Measurements from ENCODE around the gene MINK1.
A peak's percentile ranks its signal among the peaks of the same experiment; 100 is the strongest.

Gene MINK1

GRCh38 chr17:4879601-4880000 lies 46.5 kb downstream of the MINK1 start:
- TF ChIP-seq ELF4 (IDR thresholded peaks at IDR 0.05) (no peak), TARDBP (IDR thresholded peaks at IDR 0.05) (no peak), FOXM1 (IDR thresholded peaks at IDR 0.05; ENCODE audit: borderline replicate concordance) (no peak), CTBP1 (IDR thresholded peaks at IDR 0.05; ENCODE audit: borderline replicate concordance) (no peak), SUZ12 (IDR thresholded peaks at IDR 0.05) (no peak), NFRKB (IDR thresholded peaks at IDR 0.05) (no peak), HDGF (IDR thresholded peaks at IDR 0.05; ENCODE audit: borderline replicate concordance) (no peak), LEF1 (IDR thresholded peaks at IDR 0.05; ENCODE audit: borderline replicate concordance) (no peak), BHLHE40 (IDR thresholded peaks at IDR 0.05; ENCODE audit: borderline replicate concordance) (no peak), SP1 (IDR thresholded peaks at IDR 0.05) (no peak), L3MBTL2 (conservative IDR thresholded peaks at IDR 0.05) (no peak), PKNOX1 (IDR thresholded peaks at IDR 0.05) (no peak), FOXK2 (IDR thresholded peaks at IDR 0.05) (no peak), ARNT (IDR thresholded peaks at IDR 0.05) (no peak), FOXA1 (IDR thresholded peaks at IDR 0.05) (no peak), ZNF384 (IDR thresholded peaks at IDR 0.05) (no peak)
- no peak for DNase-seq (ENCODE audit: extremely low spot score)
- ChIA-PET POLR2A (no interaction called here), CTCF (no interaction called here)

GRCh38 chr17:4880857-4881256 lies 47.7 kb downstream of the MINK1 start:
- DNase-seq (ENCODE audit: extremely low spot score): no peak
- CTCF ChIA-PET: no interaction called here
- TF ChIP-seq TARDBP (IDR thresholded peaks at IDR 0.05) (no peak), L3MBTL2 (conservative IDR thresholded peaks at IDR 0.05) (no peak), PKNOX1 (IDR thresholded peaks at IDR 0.05) (no peak), BHLHE40 (IDR thresholded peaks at IDR 0.05; ENCODE audit: borderline replicate concordance) (no peak), FOXK2 (IDR thresholded peaks at IDR 0.05) (no peak), LEF1 (IDR thresholded peaks at IDR 0.05; ENCODE audit: borderline replicate concordance) (no peak), CTBP1 (IDR thresholded peaks at IDR 0.05; ENCODE audit: borderline replicate concordance) (no peak), ELF4 (IDR thresholded peaks at IDR 0.05) (no peak), ZNF384 (IDR thresholded peaks at IDR 0.05) (no peak)
- POLR2A ChIA-PET: interaction anchor here (0.7 to 1.7 kb wide), 2 partner anchors 46 to 91 kb away, joined by 3 to 14 read pairs; no protein-coding TSS in a partner anchor

- TF ChIP-seq SP1 (IDR thresholded peaks at IDR 0.05) (no peak), L3MBTL2 (conservative IDR thresholded peaks at IDR 0.05) (no peak), HDGF (IDR thresholded peaks at IDR 0.05; ENCODE audit: borderline replicate concordance) (no peak), FOXK2 (IDR thresholded peaks at IDR 0.05) (no peak), CTBP1 (IDR thresholded peaks at IDR 0.05; ENCODE audit: borderline replicate concordance) (no peak), NFRKB (IDR thresholded peaks at IDR 0.05) (no peak), LEF1 (IDR thresholded peaks at IDR 0.05; ENCODE audit: borderline replicate concordance) (no peak), SUZ12 (IDR thresholded peaks at IDR 0.05) (no peak), FOXM1 (IDR thresholded peaks at IDR 0.05; ENCODE audit: borderline replicate concordance) (no peak), ELF4 (IDR thresholded peaks at IDR 0.05) (no peak), FOXA1 (IDR thresholded peaks at IDR 0.05) (no peak), PKNOX1 (IDR thresholded peaks at IDR 0.05) (no peak), ARNT (IDR thresholded peaks at IDR 0.05) (no peak), TARDBP (IDR thresholded peaks at IDR 0.05) (no peak), BHLHE40 (IDR thresholded peaks at IDR 0.05; ENCODE audit: borderline replicate concordance) (no peak), ZNF384 (IDR thresholded peaks at IDR 0.05) (no peak)
- CTCF ChIA-PET: interaction anchor here (0.6 kb wide), 1 partner anchor 207 kb away, joined by 3 read pairs; no protein-coding TSS in a partner anchor
- peak; percentile 75 for DNase-seq (ENCODE audit: extremely low spot score)
- POLR2A ChIA-PET: interaction anchor here (0.7 to 1.7 kb wide), 2 partner anchors 47 to 92 kb away, joined by 3 to 14 read pairs; no protein-coding TSS in a partner anchor
Measured at GRCh38 chr17:4881761-4882555, 48.8 kb downstream of the MINK1 start.

GRCh38 chr17:4884489-4884888 lies 51.3 kb downstream of the MINK1 start:
- CTCF ChIA-PET: no interaction called here
- no peak for TF ChIP-seq TARDBP (IDR thresholded peaks at IDR 0.05)
- POLR2A ChIA-PET: no interaction called here
- DNase-seq (ENCODE audit: extremely low spot score): no peak

- POLR2A ChIA-PET: interaction anchor here (1.2 kb wide), 1 partner anchor 8 kb away, joined by 3 read pairs; no protein-coding TSS in a partner anchor
- no peak for TF ChIP-seq FOXA1 (IDR thresholded peaks at IDR 0.05)
- TF ChIP-seq PKNOX1 (IDR thresholded peaks at IDR 0.05): no peak
- no peak for TF ChIP-seq FOXK2 (IDR thresholded peaks at IDR 0.05)
- no peak for TF ChIP-seq BHLHE40 (IDR thresholded peaks at IDR 0.05; ENCODE audit: borderline replicate concordance)
- no peak for TF ChIP-seq CTBP1 (IDR thresholded peaks at IDR 0.05; ENCODE audit: borderline replicate concordance)
- TF ChIP-seq NFRKB (IDR thresholded peaks at IDR 0.05): no peak
- TF ChIP-seq ELF4 (IDR thresholded peaks at IDR 0.05): no peak
- no peak for TF ChIP-seq TARDBP (IDR thresholded peaks at IDR 0.05)
- TF ChIP-seq ZNF384 (IDR thresholded peaks at IDR 0.05): no peak
- TF ChIP-seq SUZ12 (IDR thresholded peaks at IDR 0.05): no peak
- no peak for TF ChIP-seq SP1 (IDR thresholded peaks at IDR 0.05)
- TF ChIP-seq LEF1 (IDR thresholded peaks at IDR 0.05; ENCODE audit: borderline replicate concordance): no peak
- TF ChIP-seq L3MBTL2 (conservative IDR thresholded peaks at IDR 0.05): no peak
- TF ChIP-seq FOXM1 (IDR thresholded peaks at IDR 0.05; ENCODE audit: borderline replicate concordance): no peak
- TF ChIP-seq HDGF (IDR thresholded peaks at IDR 0.05; ENCODE audit: borderline replicate concordance): no peak
- TF ChIP-seq ARNT (IDR thresholded peaks at IDR 0.05): no peak
- DNase-seq (ENCODE audit: extremely low spot score): no peak
- CTCF ChIA-PET: no interaction called here
Measured at GRCh38 chr17:4886830-4887229, 53.7 kb downstream of the MINK1 start.
